ENCODE results near the gene NRSN1.

NRSN1 gene, protein sequence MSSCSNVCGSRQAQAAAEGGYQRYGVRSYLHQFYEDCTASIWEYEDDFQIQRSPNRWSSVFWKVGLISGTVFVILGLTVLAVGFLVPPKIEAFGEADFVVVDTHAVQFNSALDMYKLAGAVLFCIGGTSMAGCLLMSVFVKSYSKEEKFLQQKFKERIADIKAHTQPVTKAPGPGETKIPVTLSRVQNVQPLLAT

DNA sequence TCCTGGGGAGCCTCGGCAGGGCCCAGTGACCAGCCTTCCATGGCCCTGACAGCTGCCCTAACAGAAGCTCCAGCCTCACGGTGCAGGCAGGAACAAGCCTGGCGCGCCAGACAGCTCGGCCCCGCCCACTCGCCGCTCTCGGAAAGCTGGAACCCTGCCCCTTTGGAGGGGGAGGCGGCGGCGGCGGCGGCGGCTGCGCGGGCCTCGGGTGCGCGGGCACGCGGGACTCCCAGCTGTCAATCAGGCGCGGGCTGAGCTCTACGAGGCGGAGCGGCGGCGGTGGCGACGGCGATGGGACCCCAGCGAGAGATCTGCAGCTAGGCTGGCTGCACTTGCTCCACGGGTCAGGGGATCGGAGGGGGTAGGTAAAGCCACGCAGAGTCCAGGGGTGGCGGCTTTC, at the start of gene NRSN1:
TSS of gene NRSN1 (plus strand) at position 236 of the 400 bp plus-strand sequence. CDS start 8,113 bp downstream, outside the sequence.
- TF ChIP-seq GATA3 (IDR thresholded peaks at IDR 0.05; ENCODE audit: low read depth, low read length) (no peak), GATA2 (IDR thresholded peaks at IDR 0.05; ENCODE audit: low read depth, low read length) (no peak)

DNA sequence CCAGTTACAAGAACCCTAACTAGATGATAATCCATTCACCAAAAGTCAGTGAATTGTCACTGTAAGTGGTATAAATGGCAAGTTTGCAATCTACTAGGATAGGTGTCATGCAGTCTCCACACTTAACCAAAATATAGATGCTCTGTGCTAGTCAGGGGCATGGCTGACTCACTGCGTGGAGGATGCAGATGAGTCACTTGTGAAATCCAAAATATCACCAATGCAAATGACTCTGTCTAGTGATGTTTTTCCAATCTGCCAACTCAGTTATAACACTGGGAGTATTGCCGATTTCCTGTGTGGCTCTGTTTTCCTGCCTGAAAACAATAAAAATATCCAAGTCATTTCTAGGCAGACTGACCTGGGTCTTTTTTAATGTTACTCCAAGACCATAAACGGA, 47.8 kb upstream of the NRSN1 start:
- TF ChIP-seq GATA3 (IDR thresholded peaks at IDR 0.05; ENCODE audit: low read depth, low read length) (no peak), GATA2 (IDR thresholded peaks at IDR 0.05; ENCODE audit: low read depth, low read length) (no peak)

DNA sequence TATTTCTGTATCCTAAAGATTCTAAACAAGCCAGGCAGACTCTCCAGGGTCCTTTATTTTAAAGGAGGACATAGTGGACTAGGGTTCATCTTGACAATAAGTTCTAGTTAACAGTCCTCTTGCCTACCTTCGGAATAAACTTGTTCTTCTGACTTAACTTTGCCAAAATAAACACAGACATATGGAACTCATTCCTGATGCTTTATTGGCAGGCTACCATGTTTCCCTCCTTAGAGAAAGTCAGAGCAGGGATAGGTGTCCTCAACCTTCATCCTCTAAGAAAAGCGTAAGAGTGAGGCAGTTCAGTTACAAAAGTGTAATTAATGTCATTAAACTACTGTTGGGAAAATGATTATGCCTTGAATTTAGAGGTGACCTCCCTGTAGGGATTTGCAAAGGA, 46.9 kb upstream of the NRSN1 start:
- TF ChIP-seq GATA2 (IDR thresholded peaks at IDR 0.05; ENCODE audit: low read depth, low read length) (no peak), GATA3 (IDR thresholded peaks at IDR 0.05; ENCODE audit: low read depth, low read length) (no peak)

DNA sequence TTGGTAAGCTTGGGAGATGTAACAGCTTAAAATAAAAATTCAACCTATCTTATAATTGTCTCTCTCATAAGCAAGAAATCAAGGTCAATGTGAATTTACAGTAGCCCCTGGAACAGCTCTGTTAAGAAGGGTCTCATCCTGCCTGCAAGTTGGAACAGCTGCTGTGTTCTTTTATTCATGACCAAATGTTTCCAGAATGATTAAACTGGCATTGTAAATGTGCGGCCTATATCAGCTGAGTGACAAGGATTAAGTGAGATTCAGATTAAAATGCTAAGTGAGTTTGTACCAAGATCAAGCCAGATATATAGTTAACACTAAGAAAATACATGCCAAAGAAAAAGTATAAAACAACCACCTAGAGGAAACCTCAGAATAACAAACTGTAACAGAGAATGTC, 45.3 kb upstream of the NRSN1 start:
- no peak for TF ChIP-seq GATA3 (IDR thresholded peaks at IDR 0.05; ENCODE audit: low read depth, low read length)
- TF ChIP-seq GATA2 (IDR thresholded peaks at IDR 0.05; ENCODE audit: low read depth, low read length) = no peak

DNA sequence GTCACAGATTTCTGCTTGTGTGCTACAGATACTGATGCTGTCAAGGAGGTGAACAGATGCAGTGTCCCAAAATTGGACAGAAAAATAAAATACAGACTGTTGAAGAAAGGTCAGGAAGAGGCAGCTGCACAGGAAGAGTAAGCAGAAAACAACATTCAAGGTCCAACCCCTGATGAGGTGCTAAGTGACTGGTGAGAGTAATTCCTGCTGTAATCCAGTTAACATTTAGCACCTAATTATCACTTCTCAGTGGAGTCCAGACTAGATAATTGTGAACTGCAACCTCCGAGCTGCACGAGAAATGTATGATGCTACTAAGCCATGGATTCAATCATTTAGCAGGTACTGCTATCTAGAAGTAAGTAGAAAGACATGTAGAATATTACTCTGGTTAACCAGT, 36.3 kb upstream of the NRSN1 start:
- no peak for TF ChIP-seq GATA3 (IDR thresholded peaks at IDR 0.05; ENCODE audit: low read depth, low read length)
- TF ChIP-seq GATA2 (IDR thresholded peaks at IDR 0.05; ENCODE audit: low read depth, low read length) = no peak

DNA sequence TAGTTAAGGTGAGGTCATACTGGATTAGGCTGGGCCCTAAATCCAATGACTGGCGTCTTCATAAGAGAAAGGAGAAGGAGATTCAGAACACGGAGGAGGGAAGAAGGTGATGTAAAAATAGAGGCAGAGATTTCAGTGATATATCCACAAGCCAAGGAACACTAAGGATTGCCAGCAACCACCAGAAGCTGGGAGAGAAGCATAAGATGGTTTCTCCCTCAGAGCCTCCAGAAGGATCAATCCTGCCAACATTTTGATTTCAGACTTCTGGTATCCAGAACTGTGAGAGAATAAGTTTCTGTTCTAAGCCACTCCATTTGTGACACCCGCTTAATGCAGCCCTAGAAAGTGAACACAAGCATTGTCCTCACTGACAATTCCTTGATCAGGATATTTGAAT, 33.6 kb upstream of the NRSN1 start:
- no peak for TF ChIP-seq GATA2 (IDR thresholded peaks at IDR 0.05; ENCODE audit: low read depth, low read length)
- TF ChIP-seq GATA3 (IDR thresholded peaks at IDR 0.05; ENCODE audit: low read depth, low read length) = no peak

DNA sequence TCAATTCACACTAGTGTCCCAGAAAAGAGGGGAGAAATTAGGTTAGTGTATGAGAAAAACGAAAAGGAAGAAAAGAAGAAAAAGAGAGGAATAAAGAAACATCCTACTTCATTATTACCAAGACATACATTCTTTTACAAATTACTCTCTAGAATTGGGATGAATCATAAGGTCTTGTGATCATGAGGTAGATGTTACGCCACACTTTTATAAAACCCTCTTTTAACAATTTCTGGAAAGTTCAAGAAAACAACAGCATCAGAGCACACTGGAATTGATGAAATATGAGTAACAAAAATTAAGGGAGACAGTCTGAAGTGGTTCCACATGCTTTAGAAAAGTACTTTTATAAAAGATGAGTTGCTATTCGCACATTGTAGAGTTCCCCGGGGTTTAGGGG, 32.6 kb upstream of the NRSN1 start:
- TF ChIP-seq GATA2 (IDR thresholded peaks at IDR 0.05; ENCODE audit: low read depth, low read length) = no peak
- TF ChIP-seq GATA3 (IDR thresholded peaks at IDR 0.05; ENCODE audit: low read depth, low read length) = no peak

DNA sequence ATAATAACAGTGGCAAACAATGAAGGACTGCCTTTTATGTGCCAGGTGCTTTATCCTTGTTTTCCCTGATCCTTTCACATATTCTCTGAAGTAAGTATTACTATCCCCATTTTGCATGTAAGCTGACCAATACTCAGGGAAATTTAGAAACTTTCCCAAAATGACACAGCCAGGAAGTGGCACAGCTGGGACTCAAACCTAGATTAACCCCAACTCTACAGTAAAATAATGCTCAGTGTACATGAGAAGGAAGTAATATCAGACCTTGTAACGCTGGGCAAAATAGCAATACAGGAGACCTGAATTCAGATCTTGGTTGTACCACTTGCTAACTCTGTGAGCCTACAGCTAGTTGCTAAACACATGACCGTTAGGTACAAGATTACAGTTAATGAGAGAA, 26.8 kb upstream of the NRSN1 start:
- TF ChIP-seq GATA2 (IDR thresholded peaks at IDR 0.05; ENCODE audit: low read depth, low read length) (no peak), GATA3 (IDR thresholded peaks at IDR 0.05; ENCODE audit: low read depth, low read length) (no peak)

DNA sequence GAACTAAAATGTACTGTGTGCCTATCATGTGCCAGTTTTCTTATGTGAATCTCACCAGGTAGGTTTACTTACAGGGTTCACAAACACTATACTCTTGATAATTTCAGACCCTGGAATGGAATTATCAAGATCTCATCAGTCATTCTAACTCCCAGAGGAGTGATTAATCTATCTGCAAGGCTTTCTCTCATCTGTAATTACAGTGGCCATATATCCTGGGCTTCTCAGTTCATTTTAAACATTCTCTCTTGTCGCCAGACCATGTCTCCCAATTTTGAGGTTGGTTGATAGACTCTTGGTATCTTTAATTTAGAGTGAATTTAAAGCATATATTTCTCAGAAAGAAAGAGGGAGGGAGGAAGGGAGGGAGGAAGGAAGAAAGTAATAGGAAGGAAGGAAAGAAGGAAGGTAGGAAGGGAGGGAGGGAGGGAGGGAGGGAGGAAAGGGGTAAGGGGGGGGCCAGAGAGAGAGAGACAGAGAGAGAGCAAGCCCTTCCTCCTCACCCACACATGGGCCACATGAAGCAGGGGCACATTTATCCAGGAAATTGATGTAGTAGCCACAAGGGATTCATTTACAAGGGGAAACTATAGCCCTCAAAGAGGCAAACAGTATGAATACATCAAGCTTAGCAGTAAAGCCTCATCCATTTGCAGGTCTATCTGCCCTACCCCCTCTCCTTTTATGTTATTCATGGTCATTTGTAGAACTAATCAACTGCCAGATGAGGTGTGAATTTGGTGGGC, 25.8 kb upstream of the NRSN1 start:
- no peak for TF ChIP-seq GATA2 (IDR thresholded peaks at IDR 0.05; ENCODE audit: low read depth, low read length)
- TF ChIP-seq GATA3 (IDR thresholded peaks at IDR 0.05; ENCODE audit: low read depth, low read length) = no peak

DNA sequence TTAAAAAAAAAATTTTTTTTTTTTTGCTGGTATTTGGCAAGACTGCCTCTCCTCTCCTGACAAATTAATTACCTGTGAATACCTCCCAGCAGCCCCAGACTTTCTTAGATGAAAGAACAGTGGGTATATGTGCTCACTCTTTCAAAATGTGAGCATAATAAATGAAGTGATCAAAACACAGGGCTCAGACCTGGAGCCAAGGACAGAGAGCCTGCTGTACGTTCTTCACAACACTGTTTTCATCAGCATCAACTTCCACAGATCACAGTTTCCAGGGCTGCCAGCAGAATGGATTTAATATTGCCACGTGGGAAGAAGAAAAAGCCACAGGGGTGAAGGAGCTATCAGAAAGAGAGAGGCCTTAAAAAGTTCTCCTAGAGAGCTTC, 25.3 kb upstream of the NRSN1 start:
- TF ChIP-seq GATA2 (IDR thresholded peaks at IDR 0.05; ENCODE audit: low read depth, low read length) (no peak), GATA3 (IDR thresholded peaks at IDR 0.05; ENCODE audit: low read depth, low read length) (no peak)

DNA sequence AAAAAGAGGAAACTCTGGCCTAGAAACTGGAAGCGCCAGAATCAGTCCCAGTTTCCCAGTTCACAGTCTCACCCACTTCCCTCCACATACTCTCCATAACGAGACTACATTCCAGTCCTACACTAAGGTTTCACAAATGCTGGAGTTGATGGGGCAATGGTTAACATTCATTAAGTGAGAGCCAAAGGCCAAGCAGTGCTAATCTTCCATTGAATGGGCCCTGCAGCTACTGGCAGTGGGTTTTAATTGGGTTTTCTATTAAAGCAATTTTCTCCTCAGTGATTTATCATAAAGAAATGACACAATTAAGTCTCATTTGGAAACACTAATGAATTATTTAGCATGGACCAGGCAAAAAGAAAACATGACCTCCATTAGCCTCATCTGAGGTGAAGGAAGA, 20.8 kb upstream of the NRSN1 start:
- no peak for TF ChIP-seq GATA2 (IDR thresholded peaks at IDR 0.05; ENCODE audit: low read depth, low read length)
- TF ChIP-seq GATA3 (IDR thresholded peaks at IDR 0.05; ENCODE audit: low read depth, low read length) = no peak

DNA sequence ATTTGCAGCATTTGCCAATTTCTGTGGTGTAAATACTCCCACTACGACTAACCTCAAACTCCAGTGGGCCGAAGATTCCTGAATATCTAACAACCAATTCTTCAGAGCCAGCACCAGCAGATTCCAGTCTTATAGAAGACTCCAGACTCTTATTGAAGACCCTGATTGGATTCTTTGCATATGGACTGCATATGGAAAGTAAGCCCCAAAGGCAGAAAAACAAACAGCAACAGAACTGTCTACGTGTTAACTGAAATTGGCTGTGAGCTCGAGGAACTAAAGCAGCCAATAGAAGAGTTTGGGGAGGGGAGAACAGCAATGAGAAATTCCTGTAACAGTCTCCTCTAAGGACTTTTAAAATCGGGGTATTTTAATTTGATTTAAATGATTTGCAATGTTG, 19.7 kb upstream of the NRSN1 start:
- TF ChIP-seq GATA3 (IDR thresholded peaks at IDR 0.05; ENCODE audit: low read depth, low read length) (no peak), GATA2 (IDR thresholded peaks at IDR 0.05; ENCODE audit: low read depth, low read length) (no peak)

DNA sequence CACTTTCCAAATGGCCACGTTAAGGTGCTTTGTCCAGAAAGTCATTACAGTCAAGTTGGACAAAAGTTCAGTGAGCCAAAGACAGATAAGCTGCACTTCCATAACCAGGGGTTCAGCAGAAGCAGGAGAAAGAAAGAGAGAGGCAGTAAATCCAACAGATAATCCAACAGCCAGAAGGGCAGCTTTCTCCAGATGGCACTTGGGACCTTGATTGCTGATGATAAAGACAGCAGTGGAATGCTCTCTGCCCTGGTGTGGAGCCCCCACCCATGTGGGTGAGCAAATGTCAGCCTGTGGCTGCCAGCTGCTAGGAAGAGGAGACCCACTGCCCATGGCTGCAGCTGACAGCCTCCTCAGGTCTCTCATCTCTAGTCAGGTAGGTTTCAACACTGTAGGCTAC, 18.7 kb upstream of the NRSN1 start:
- TF ChIP-seq GATA2 (IDR thresholded peaks at IDR 0.05; ENCODE audit: low read depth, low read length) (peak; percentile 55), GATA3 (IDR thresholded peaks at IDR 0.05; ENCODE audit: low read depth, low read length) (no peak)

DNA sequence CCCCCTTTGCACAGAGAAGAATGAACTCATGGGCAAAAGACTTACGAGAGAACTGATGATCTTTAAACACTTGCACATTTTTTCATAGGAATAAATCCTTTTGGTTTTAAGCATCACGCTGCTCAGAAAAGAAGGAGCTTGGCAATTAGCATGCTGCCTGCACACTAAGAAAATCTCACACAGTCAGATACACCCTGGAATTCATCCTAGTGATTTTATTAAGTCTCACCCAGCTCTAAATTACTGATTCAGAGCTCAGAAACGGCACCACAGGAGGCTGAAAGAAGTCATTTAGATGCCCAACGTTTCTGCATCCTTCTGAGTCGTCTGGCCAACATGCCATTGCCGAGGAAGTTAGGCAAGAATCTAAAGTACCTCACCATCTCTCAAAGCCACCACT, 18.0 kb upstream of the NRSN1 start:
- no peak for TF ChIP-seq GATA3 (IDR thresholded peaks at IDR 0.05; ENCODE audit: low read depth, low read length)
- no peak for TF ChIP-seq GATA2 (IDR thresholded peaks at IDR 0.05; ENCODE audit: low read depth, low read length)

DNA sequence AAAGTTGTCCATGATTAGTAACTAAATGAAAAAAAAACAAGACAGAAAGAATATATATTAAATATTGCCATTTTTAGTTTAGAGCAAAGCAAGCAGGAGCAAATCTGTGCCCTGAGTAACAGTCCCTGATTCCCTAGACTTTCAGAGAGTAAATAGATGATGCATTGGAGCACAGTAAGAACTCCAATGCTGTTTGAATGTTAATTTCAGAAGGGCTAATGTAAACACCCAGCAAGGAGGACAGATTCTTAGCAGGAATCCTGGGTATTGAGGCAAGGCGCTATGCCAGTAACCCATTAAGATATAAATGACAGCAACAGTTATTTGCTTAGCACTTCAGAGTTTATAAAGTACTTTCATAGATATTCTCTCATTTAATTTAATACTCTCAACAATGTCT, 15.6 kb upstream of the NRSN1 start:
- TF ChIP-seq GATA3 (IDR thresholded peaks at IDR 0.05; ENCODE audit: low read depth, low read length) (no peak), GATA2 (IDR thresholded peaks at IDR 0.05; ENCODE audit: low read depth, low read length) (no peak)

All from SH-SY5Y (cell line).